Thyroid gland (tissue), 4 donors: ENCODE data around the gene TTC9C. TPM values are rescaled to one million over a fixed set of nuclear protein-coding genes. Genes with fewer than 3 reads are reported as not detected.
A peak's percentile ranks its signal among the peaks of the same experiment; 100 is the strongest.

Experiments used
- DNase-seq, 2 donors: peaks; one replicate each; pipeline ENCODE4 v3.0.0-alpha.2; 2019
- H3K27ac ChIP-seq, 3 donors: fragments of 200-600 bp; sonication (generic); 1 replicate in 2 of 3; 2 replicates in 1 of 3; pipeline ENCODE4 v1.5.1; 2016 to 2019; ENCODE audit warnings: mild to moderate bottlenecking in 1 of 3, moderate library complexity in 1 of 3
- H3K27me3 ChIP-seq: fragments of 200-600 bp; sonication (generic); one replicate; pipeline ENCODE4 v1.5.1; 2019
- H3K36me3 ChIP-seq, 2 donors: fragments of 200-600 bp; sonication (generic); one replicate each; pipeline ENCODE4 v1.5.1; 2016 to 2019
- H3K4me1 ChIP-seq, 2 donors: fragments of 200-600 bp; sonication (generic); one replicate each; pipeline ENCODE4 v1.5.1; 2017 to 2019
- H3K4me3 ChIP-seq, 3 donors: fragments of 200-600 bp; sonication (generic); replicated peaks in 1 of 3; 1 replicate in 2 of 3; 2 replicates in 1 of 3; pipeline ENCODE4 v1.5.1; 2016; ENCODE audit warnings: mild to moderate bottlenecking in 1 of 3
- H3K9me3 ChIP-seq: fragments of 200-600 bp; sonication (generic); one replicate; pipeline ENCODE4 v1.5.1; 2017
- POLR2A ChIP-seq, 2 donors: fragments of 450-650 bp; IDR thresholded peaks; one replicate each; pipeline ENCODE4 v1.6.1; 2017; ENCODE audit warnings: antibody characterized with exemption in 2 of 2, mild to moderate bottlenecking in 2 of 2, moderate library complexity in 1 of 2
- WGBS, 2 donors: methylation state at CpG; one replicate each; pipeline ENCODE4 v1.1.5; 2017; 5-methylcytosine and 5-hydroxymethylcytosine counted together
- intact Hi-C: fragments of 100-400 bp; cut with DNase I; formaldehyde crosslinking; loops from one replicate; pipeline ENCODE4 v1.15.1; 2023
- total RNA-seq, 4 donors: library from RNA; depleted of rRNA; stranded (reverse); fragments of >200 nt; gene quantifications; one replicate each; pipeline ENCODE4 v1.2.3, GENCODE V29; 2016
- TF ChIP-seq, protein P1 (sequence below), 6 experiments: fragments of 200-600 bp in 3 of 6; fragments of 450-650 bp in 3 of 6; sonication (generic) in 3 of 6; IDR thresholded peaks; one replicate each; pipeline ENCODE4 v1.5.1; 2016 to 2019; ENCODE audit warnings: antibody characterized with exemption in 6 of 6, mild to moderate bottlenecking in 2 of 6, inconsistent platforms in 1 of 6, moderate library complexity in 1 of 6

Gene TTC9C
- total RNA-seq, 4 donors from 2014 or later, result 21.3 to 29.3 (median 25.4) TPM

DNA sequence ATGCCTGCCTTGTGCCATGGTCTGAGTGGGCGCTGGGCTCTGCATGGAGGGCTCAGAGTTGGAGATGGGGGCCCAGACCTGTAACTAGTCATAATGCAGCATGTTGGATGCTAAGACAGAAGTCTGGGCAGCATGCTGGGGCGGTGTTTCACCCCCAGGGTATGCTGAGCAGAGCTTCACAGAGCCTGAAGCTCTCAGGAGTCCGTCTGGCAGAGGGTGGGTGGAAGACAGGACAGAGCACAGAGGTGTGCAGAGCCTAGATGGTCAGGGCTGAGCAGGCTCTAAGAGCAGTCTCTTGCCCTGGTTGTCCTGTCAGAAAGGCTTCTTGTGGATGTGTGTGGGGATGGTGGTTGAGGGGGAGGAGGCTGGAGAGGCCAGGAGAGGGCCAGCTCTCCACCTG is 50.2 kb downstream of the TTC9C start:
- DNase-seq, result no peak
- Histone ChIP-seq H3K9me3 (no peaks in the 10 kb centered on the region), H3K4me1 (no peaks in the 10 kb centered on the region), H3K4me3 (no peak overlapping the region), H3K27ac (no peak overlapping the region), H3K36me3 (peaks cover 0 to 46% of the 10 kb centered on the region in 2 donors), H3K27me3 (no peaks in the 10 kb centered on the region)
- intact Hi-C loops, result no loop called here
- WGBS, 2 donors, result 92 to 100% methylated on average over 3 of the region's 3 CpGs
- no peak for TF ChIP-seq POLR2A (IDR thresholded peaks at IDR 0.05)
- TF ChIP-seq, protein P1, sequence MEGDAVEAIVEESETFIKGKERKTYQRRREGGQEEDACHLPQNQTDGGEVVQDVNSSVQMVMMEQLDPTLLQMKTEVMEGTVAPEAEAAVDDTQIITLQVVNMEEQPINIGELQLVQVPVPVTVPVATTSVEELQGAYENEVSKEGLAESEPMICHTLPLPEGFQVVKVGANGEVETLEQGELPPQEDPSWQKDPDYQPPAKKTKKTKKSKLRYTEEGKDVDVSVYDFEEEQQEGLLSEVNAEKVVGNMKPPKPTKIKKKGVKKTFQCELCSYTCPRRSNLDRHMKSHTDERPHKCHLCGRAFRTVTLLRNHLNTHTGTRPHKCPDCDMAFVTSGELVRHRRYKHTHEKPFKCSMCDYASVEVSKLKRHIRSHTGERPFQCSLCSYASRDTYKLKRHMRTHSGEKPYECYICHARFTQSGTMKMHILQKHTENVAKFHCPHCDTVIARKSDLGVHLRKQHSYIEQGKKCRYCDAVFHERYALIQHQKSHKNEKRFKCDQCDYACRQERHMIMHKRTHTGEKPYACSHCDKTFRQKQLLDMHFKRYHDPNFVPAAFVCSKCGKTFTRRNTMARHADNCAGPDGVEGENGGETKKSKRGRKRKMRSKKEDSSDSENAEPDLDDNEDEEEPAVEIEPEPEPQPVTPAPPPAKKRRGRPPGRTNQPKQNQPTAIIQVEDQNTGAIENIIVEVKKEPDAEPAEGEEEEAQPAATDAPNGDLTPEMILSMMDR (IDR thresholded peaks at IDR 0.05), result no peak

DNA sequence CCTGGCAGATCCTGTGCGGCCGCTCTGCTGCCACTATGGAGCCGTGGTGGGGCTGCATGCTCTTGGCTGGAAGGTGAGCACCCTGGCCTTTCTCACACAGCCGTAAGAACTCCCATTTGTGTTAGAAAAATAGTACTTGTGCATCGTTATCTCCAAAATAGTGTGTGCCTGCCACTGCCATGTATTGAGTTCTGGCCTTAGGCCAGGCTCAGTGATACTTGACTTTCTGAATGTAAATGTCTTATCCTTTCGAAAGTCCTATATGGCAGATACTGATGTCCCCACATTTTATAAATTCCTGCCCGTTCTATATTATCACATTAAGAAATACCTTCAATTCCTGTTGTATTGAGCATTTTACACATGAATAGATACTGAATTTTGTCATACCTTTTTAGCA is 54.5 kb downstream of the TTC9C start:
- Histone ChIP-seq H3K4me3 (no peak overlapping the region), H3K27me3 (no peaks in the 10 kb centered on the region), H3K9me3 (no peaks in the 10 kb centered on the region), H3K4me1 (peaks cover 8 to 9% of the 10 kb centered on the region in 2 donors), H3K27ac (no peak overlapping the region), H3K36me3 (peaks cover 0 to 26% of the 10 kb centered on the region in 2 donors)
- 96 to 97% methylated on average over 7 of the region's 7 CpGs for WGBS, 2 donors
- DNase-seq, result no peak
- intact Hi-C loops, result loop anchor here (10.0 kb wide), 1 partner anchor 52 kb away; the partner anchor contains the start of genes STX5, TEX54 and WDR74
- TF ChIP-seq, protein P1 (IDR thresholded peaks at IDR 0.05), result no peak
- no peak for TF ChIP-seq POLR2A (IDR thresholded peaks at IDR 0.05)

GRCh38 chr11:62786318-62787004 is 58.2 kb downstream of the TTC9C start:
- Histone ChIP-seq H3K4me1 (peaks cover 22 to 29% of the 10 kb centered on the region in 2 donors), H3K36me3 (peaks cover 0 to 9% of the 10 kb centered on the region in 2 donors), H3K4me3 (peak overlapping the region; percentile 25 to 97 (median 45)), H3K9me3 (no peaks in the 10 kb centered on the region), H3K27ac (peak overlapping the region; percentile 88 to 96 (median 95)), H3K27me3 (no peaks in the 10 kb centered on the region)
- WGBS, 2 donors, result 0 to 11% methylated on average over 7 to 8 of the region's 51 CpGs
- peak; percentile 91 to 93 for DNase-seq
- intact Hi-C loops, result loop anchor here (5.0 to 10.0 kb wide), 2 partner anchors 48 to 76 kb away; partner anchors contain the start of genes STX5, TEX54 and WDR74
- TF ChIP-seq, protein P1 (IDR thresholded peaks at IDR 0.05), result peak; percentile 83 to 99 (median 94)
- TF ChIP-seq POLR2A (IDR thresholded peaks at IDR 0.05), result no peak

- peak within 1 kb of the TSS; percentile 25 to 97 (median 45) for H3K4me3 ChIP-seq
- DNase-seq, result peak; percentile 98 to 99
- 0 to 1% methylated on average over 6 to 16 of the region's 88 CpGs for WGBS, 2 donors
- H3K4me1 ChIP-seq, result peaks cover 24 to 32% of the 10 kb centered on the region in 2 donors
- H3K27ac ChIP-seq, result peak within 1 kb of the TSS; percentile 88 to 96 (median 95)
- H3K9me3 ChIP-seq, result no peaks in the 10 kb centered on the region
- H3K27me3 ChIP-seq, result no peaks in the 10 kb centered on the region
- H3K36me3 ChIP-seq, result peaks cover 0 to 6% of the 10 kb centered on the region in 2 donors
- intact Hi-C loops, result loop anchor here (5.0 to 10.0 kb wide), 2 partner anchors 48 to 75 kb away; partner anchors contain the start of genes STX5, TEX54 and WDR74
- TF ChIP-seq POLR2A (IDR thresholded peaks at IDR 0.05), result peak; percentile 78 to 99
- TF ChIP-seq, protein P1 (IDR thresholded peaks at IDR 0.05), result peak in 4 of 6 experiments; percentile 21 to 48 (median 36)
Measured at GRCh38 chr11:62787005-62787759, 58.9 kb downstream of the TTC9C start, which contains the start of gene TMEM179B. Gene TMEM179B, plus strand, starts transcription at chr11:62787402. Its CDS starts 30 bp downstream, at chr11:62787432.

Other genes starting within 250 kb of the TTC9C start
- gene AHNAK, start 181.7 kb upstream of the TTC9C start, total RNA-seq, result 100 to 1,000 TPM; 227 to 400 (median 288) TPM
- gene EEF1G, start 154.6 kb upstream of the TTC9C start, total RNA-seq, result 1,000 to 10,000 TPM; 1,334 to 1,814 (median 1,607) TPM
- 10 to 100 TPM; 13.7 to 20.0 (median 16.1) TPM for gene TUT1, start 137.0 kb upstream of the TTC9C start, total RNA-seq
- gene MTA2, start 126.6 kb upstream of the TTC9C start, total RNA-seq, result 10 to 100 TPM; 65.3 to 76.7 (median 70.7) TPM
- 10 to 100 TPM; 28.3 to 58.0 (median 46.6) TPM for gene EML3, start 115.7 kb upstream of the TTC9C start, total RNA-seq
- 1 to 10 TPM; 2.5 to 7.0 (median 5.2) TPM for gene ROM1, start 115.2 kb upstream of the TTC9C start, total RNA-seq
- gene B3GAT3, start 106.5 kb upstream of the TTC9C start, total RNA-seq, result 10 to 100 TPM; 23.0 to 33.4 (median 25.1) TPM
- 100 to 1,000 TPM; 158 to 297 (median 201) TPM for gene GANAB, start 81.9 kb upstream of the TTC9C start, total RNA-seq
- 10 to 100 TPM; 14.8 to 26.5 (median 23.5) TPM for gene INTS5, start 75.2 kb upstream of the TTC9C start, total RNA-seq
- 10 to 100 TPM; 24.1 to 34.5 (median 29.6) TPM for gene C11orf98, start 63.3 kb upstream of the TTC9C start, total RNA-seq
- gene CSKMT, start 63.2 kb upstream of the TTC9C start, total RNA-seq, result 10 to 100 TPM in 1 of 4 donors, 1 to 10 TPM in 2, under 1 TPM in 1; 0.83 to 13.5 (median 5.7) TPM
- gene UQCC3, start 56.8 kb upstream of the TTC9C start, total RNA-seq, result 10 to 100 TPM in 2 of 4 donors, 1 to 10 TPM in 2; 5.7 to 10.6 (median 8.1) TPM
- gene LBHD1, start 56.2 kb upstream of the TTC9C start, total RNA-seq, result 10 to 100 TPM in 2 of 4 donors, 1 to 10 TPM in 2; 5.8 to 15.5 (median 9.3) TPM
- 100 to 1,000 TPM; 120 to 184 (median 149) TPM for gene UBXN1, start 49.4 kb upstream of the TTC9C start, total RNA-seq
- gene LRRN4CL, start 39.0 kb upstream of the TTC9C start, total RNA-seq, result 10 to 100 TPM in 2 of 4 donors, 1 to 10 TPM in 2; 2.5 to 18.3 (median 9.0) TPM
- 100 to 1,000 TPM in 2 of 4 donors, 10 to 100 TPM in 2; 54.9 to 153 (median 89.4) TPM for gene BSCL2, start 21.1 kb upstream of the TTC9C start, total RNA-seq
- not detected for gene GNG3, start 20.8 kb upstream of the TTC9C start, total RNA-seq
- gene HNRNPUL2, start 1.0 kb upstream of the TTC9C start, total RNA-seq, result 10 to 100 TPM; 16.4 to 30.8 (median 21.5) TPM
- 10 to 100 TPM; 10.1 to 17.1 (median 14.8) TPM for gene ZBTB3, start 25.7 kb downstream of the TTC9C start, total RNA-seq
- gene POLR2G, start 33.1 kb downstream of the TTC9C start, total RNA-seq, result 10 to 100 TPM; 32.1 to 76.5 (median 50.6) TPM
- gene TAF6L, start 42.9 kb downstream of the TTC9C start, total RNA-seq, result 10 to 100 TPM; 41.2 to 55.0 (median 45.5) TPM
- gene TMEM179B, start 58.9 kb downstream of the TTC9C start, total RNA-seq, result 100 to 1,000 TPM in 2 of 4 donors, 10 to 100 TPM in 2; 78.6 to 126 (median 92.4) TPM
- gene TMEM223, start 63.5 kb downstream of the TTC9C start, total RNA-seq, result 10 to 100 TPM in 3 of 4 donors, 1 to 10 TPM in 1; 9.1 to 46.5 (median 29.7) TPM
- gene NXF1, start 77.0 kb downstream of the TTC9C start, total RNA-seq, result 10 to 100 TPM; 56.8 to 83.7 (median 80.9) TPM
- gene STX5, start 103.6 kb downstream of the TTC9C start, total RNA-seq, result 10 to 100 TPM; 26.3 to 62.8 (median 56.7) TPM
- gene TEX54, start 104.4 kb downstream of the TTC9C start, total RNA-seq, result not detected
- gene WDR74, start 111.1 kb downstream of the TTC9C start, total RNA-seq, result 10 to 100 TPM; 25.2 to 76.1 (median 33.6) TPM
- 100 to 1,000 TPM; 145 to 295 (median 159) TPM for gene SLC3A2, start 152.4 kb downstream of the TTC9C start, total RNA-seq
- gene CHRM1, start 192.9 kb downstream of the TTC9C start, total RNA-seq, result not detected